Measurements from ENCODE around the gene ANKRD13B.

The ANKRD13B gene

GRCh38 chr17:29562615-29563014 is 30.3 kb upstream of the ANKRD13B start:
- H3K23ac ChIP-seq (ENCODE audit: low read length in 2 of 2) = no peak overlapping the region
- no peak overlapping the region for H2BK12ac ChIP-seq (ENCODE audit: low read length in 2 of 2)
- H2BK5ac ChIP-seq (ENCODE audit: low read depth, low read length, poor library complexity, severe bottlenecking) = no peak overlapping the region
- H3K4ac ChIP-seq (ENCODE audit: low read depth in 1 of 2, low read length in 2 of 2) = no peak overlapping the region
- H3K4me1 ChIP-seq (ENCODE audit: control insufficient read depth, insufficient read depth, low read depth, low read length) = peaks cover 16% of the 10 kb centered on the region
- H2BK120ac ChIP-seq (ENCODE audit: low read depth, low read length) = no peak overlapping the region
- H2BK15ac ChIP-seq (ENCODE audit: low read depth, poor library complexity, severe bottlenecking) = no peak overlapping the region
- H3K14ac ChIP-seq (ENCODE audit: low read length in 2 of 2) = peak overlapping the region in 1 of 2 experiments; percentile 68
- peaks cover 17% of the 10 kb centered on the region for H3K79me1 ChIP-seq (replicated peaks; ENCODE audit: low read length, poor library complexity, severe bottlenecking)
- H3K9ac ChIP-seq (ENCODE audit: low read length) = no peak overlapping the region
- H3K27me3 ChIP-seq (ENCODE audit: control insufficient read depth in 1 of 2, insufficient read depth in 1 of 2, low read length in 2 of 2) = no peaks in the 10 kb centered on the region
- no peak overlapping the region for H3K27ac ChIP-seq (ENCODE audit: low read length, poor library complexity, severe bottlenecking)
- H3K4me3 ChIP-seq (ENCODE audit: insufficient read depth in 1 of 2, low read depth in 1 of 2, low read length in 2 of 2) = no peak overlapping the region
- H4K91ac ChIP-seq (ENCODE audit: low read length) = no peak overlapping the region
- no peak overlapping the region for H2AFZ ChIP-seq (ENCODE audit: low read depth, low read length)
- DNase-seq = no peak
- no peak overlapping the region for H2AK5ac ChIP-seq (ENCODE audit: low read length, severe bottlenecking)
- H4K8ac ChIP-seq (ENCODE audit: low read length) = no peak overlapping the region
- no peak overlapping the region for H3K18ac ChIP-seq (ENCODE audit: low read depth in 1 of 2, low read length in 2 of 2)
- 93% methylated on average over 18 of the region's 18 CpGs for WGBS
- H3K9me3 ChIP-seq (ENCODE audit: control insufficient read depth, low read length) = no peaks in the 10 kb centered on the region
- H3K36me3 ChIP-seq (ENCODE audit: control insufficient read depth in 1 of 2, insufficient read depth in 2 of 2, low read depth in 1 of 2, low read length in 2 of 2) = peaks cover 14% of the 10 kb centered on the region in 2 experiments
- H3K4me2 ChIP-seq (ENCODE audit: low read length, poor library complexity, severe bottlenecking) = no peak overlapping the region

GRCh38 chr17:29563816-29564215 is 29.1 kb upstream of the ANKRD13B start:
- H2BK120ac ChIP-seq (ENCODE audit: low read depth, low read length) = no peak overlapping the region
- no peaks in the 10 kb centered on the region for H3K9me3 ChIP-seq (ENCODE audit: control insufficient read depth, low read length)
- no peak overlapping the region for H3K27ac ChIP-seq (ENCODE audit: low read length, poor library complexity, severe bottlenecking)
- no peak overlapping the region for H2AFZ ChIP-seq (ENCODE audit: low read depth, low read length)
- peaks cover 14% of the 10 kb centered on the region in 2 experiments for H3K36me3 ChIP-seq (ENCODE audit: control insufficient read depth in 1 of 2, insufficient read depth in 2 of 2, low read depth in 1 of 2, low read length in 2 of 2)
- no peak overlapping the region for H3K4me2 ChIP-seq (ENCODE audit: low read length, poor library complexity, severe bottlenecking)
- WGBS = 100% methylated on average over 1 of the region's 3 CpGs
- no peak overlapping the region for H3K18ac ChIP-seq (ENCODE audit: low read depth in 1 of 2, low read length in 2 of 2)
- H2BK5ac ChIP-seq (ENCODE audit: low read depth, low read length, poor library complexity, severe bottlenecking) = no peak overlapping the region
- no peak overlapping the region for H3K9ac ChIP-seq (ENCODE audit: low read length)
- no peak overlapping the region for H2BK15ac ChIP-seq (ENCODE audit: low read depth, poor library complexity, severe bottlenecking)
- no peak overlapping the region for H3K4me3 ChIP-seq (ENCODE audit: insufficient read depth in 1 of 2, low read depth in 1 of 2, low read length in 2 of 2)
- peak overlapping the region in 1 of 2 experiments; percentile 29 for H3K23ac ChIP-seq (ENCODE audit: low read length in 2 of 2)
- no peaks in the 10 kb centered on the region for H3K27me3 ChIP-seq (ENCODE audit: control insufficient read depth in 1 of 2, insufficient read depth in 1 of 2, low read length in 2 of 2)
- no peak overlapping the region for H2AK5ac ChIP-seq (ENCODE audit: low read length, severe bottlenecking)
- H4K8ac ChIP-seq (ENCODE audit: low read length) = no peak overlapping the region
- no peak overlapping the region for H2BK12ac ChIP-seq (ENCODE audit: low read length in 2 of 2)
- H3K14ac ChIP-seq (ENCODE audit: low read length in 2 of 2) = no peak overlapping the region
- no peak overlapping the region for H4K91ac ChIP-seq (ENCODE audit: low read length)
- H3K79me1 ChIP-seq (replicated peaks; ENCODE audit: low read length, poor library complexity, severe bottlenecking) = peaks cover 17% of the 10 kb centered on the region
- DNase-seq = no peak
- H3K4ac ChIP-seq (ENCODE audit: low read depth in 1 of 2, low read length in 2 of 2) = no peak overlapping the region
- peaks cover 17% of the 10 kb centered on the region for H3K4me1 ChIP-seq (ENCODE audit: control insufficient read depth, insufficient read depth, low read depth, low read length)

- H4K8ac ChIP-seq (ENCODE audit: low read length) = peak overlapping the region; percentile 88
- peak overlapping the region; percentile 52 for H4K91ac ChIP-seq (ENCODE audit: low read length)
- WGBS = 10% methylated on average over 52 of the region's 55 CpGs
- H2BK12ac ChIP-seq (ENCODE audit: low read length in 2 of 2) = no peak overlapping the region
- no peak overlapping the region for H3K27ac ChIP-seq (ENCODE audit: low read length, poor library complexity, severe bottlenecking)
- H2BK120ac ChIP-seq (ENCODE audit: low read depth, low read length) = no peak overlapping the region
- peak overlapping the region; percentile 75 for H3K4me3 ChIP-seq (ENCODE audit: insufficient read depth in 1 of 2, low read depth in 1 of 2, low read length in 2 of 2)
- peak; percentile 43 for DNase-seq
- H3K79me1 ChIP-seq (replicated peaks; ENCODE audit: low read length, poor library complexity, severe bottlenecking) = peaks cover 21% of the 10 kb centered on the region
- peaks cover 18 to 19% of the 10 kb centered on the region in 2 experiments for H3K36me3 ChIP-seq (ENCODE audit: control insufficient read depth in 1 of 2, insufficient read depth in 2 of 2, low read depth in 1 of 2, low read length in 2 of 2)
- peaks cover 25% of the 10 kb centered on the region for H3K4me1 ChIP-seq (ENCODE audit: control insufficient read depth, insufficient read depth, low read depth, low read length)
- H3K9ac ChIP-seq (ENCODE audit: low read length) = peak overlapping the region; percentile 55
- H3K27me3 ChIP-seq (ENCODE audit: control insufficient read depth in 1 of 2, insufficient read depth in 1 of 2, low read length in 2 of 2) = no peaks in the 10 kb centered on the region
- H3K4ac ChIP-seq (ENCODE audit: low read depth in 1 of 2, low read length in 2 of 2) = peak overlapping the region in 1 of 2 experiments; percentile 72
- H3K18ac ChIP-seq (ENCODE audit: low read depth in 1 of 2, low read length in 2 of 2) = peak overlapping the region in 1 of 2 experiments; percentile 85
- no peaks in the 10 kb centered on the region for H3K9me3 ChIP-seq (ENCODE audit: control insufficient read depth, low read length)
- H3K23ac ChIP-seq (ENCODE audit: low read length in 2 of 2) = peak overlapping the region in 1 of 2 experiments; percentile 84
- peak overlapping the region; percentile 73 for H2AFZ ChIP-seq (ENCODE audit: low read depth, low read length)
- H2BK15ac ChIP-seq (ENCODE audit: low read depth, poor library complexity, severe bottlenecking) = no peak overlapping the region
- H2AK5ac ChIP-seq (ENCODE audit: low read length, severe bottlenecking) = no peak overlapping the region
- peak overlapping the region in 1 of 2 experiments; percentile 86 for H3K14ac ChIP-seq (ENCODE audit: low read length in 2 of 2)
- H2BK5ac ChIP-seq (ENCODE audit: low read depth, low read length, poor library complexity, severe bottlenecking) = no peak overlapping the region
- H3K4me2 ChIP-seq (ENCODE audit: low read length, poor library complexity, severe bottlenecking) = peak overlapping the region; percentile 89
Observed at GRCh38 chr17:29565643-29566472, 27.1 kb upstream of the ANKRD13B start.

GRCh38 chr17:29566473-29567303 is 26.2 kb upstream of the ANKRD13B start, which contains the start of gene ABHD15:
TSS of gene ABHD15 (minus strand) at chr17:29567037. CDS start at chr17:29566966, 71 bp downstream.
- H3K4me1 ChIP-seq (ENCODE audit: control insufficient read depth, insufficient read depth, low read depth, low read length) = peaks cover 25% of the 10 kb centered on the region
- peak within 1 kb of the TSS; percentile 84 for H3K9ac ChIP-seq (ENCODE audit: low read length)
- peak within 1 kb of the TSS; percentile 93 for H3K27ac ChIP-seq (ENCODE audit: low read length, poor library complexity, severe bottlenecking)
- H3K4me2 ChIP-seq (ENCODE audit: low read length, poor library complexity, severe bottlenecking) = peak within 1 kb of the TSS; percentile 89
- peak within 1 kb of the TSS; percentile 88 for H4K8ac ChIP-seq (ENCODE audit: low read length)
- H2AFZ ChIP-seq (ENCODE audit: low read depth, low read length) = peak within 1 kb of the TSS; percentile 79
- WGBS = 2% methylated on average over 67 of the region's 94 CpGs
- no peak within 1 kb of the TSS for H2BK5ac ChIP-seq (ENCODE audit: low read depth, low read length, poor library complexity, severe bottlenecking)
- DNase-seq = peak; percentile 78
- H3K4me3 ChIP-seq (ENCODE audit: insufficient read depth in 1 of 2, low read depth in 1 of 2, low read length in 2 of 2) = peak within 1 kb of the TSS; percentile 75 to 90
- H2AK5ac ChIP-seq (ENCODE audit: low read length, severe bottlenecking) = no peak within 1 kb of the TSS
- no peaks in the 10 kb centered on the region for H3K27me3 ChIP-seq (ENCODE audit: control insufficient read depth in 1 of 2, insufficient read depth in 1 of 2, low read length in 2 of 2)
- peak within 1 kb of the TSS; percentile 56 to 93 for H3K18ac ChIP-seq (ENCODE audit: low read depth in 1 of 2, low read length in 2 of 2)
- peaks cover 21% of the 10 kb centered on the region for H3K79me1 ChIP-seq (replicated peaks; ENCODE audit: low read length, poor library complexity, severe bottlenecking)
- H3K23ac ChIP-seq (ENCODE audit: low read length in 2 of 2) = peak within 1 kb of the TSS in 1 of 2 experiments; percentile 84
- no peak within 1 kb of the TSS for H2BK15ac ChIP-seq (ENCODE audit: low read depth, poor library complexity, severe bottlenecking)
- H2BK12ac ChIP-seq (ENCODE audit: low read length in 2 of 2) = peak within 1 kb of the TSS in 1 of 2 experiments; percentile 18
- peak within 1 kb of the TSS; percentile 52 for H4K91ac ChIP-seq (ENCODE audit: low read length)
- peak within 1 kb of the TSS in 1 of 2 experiments; percentile 86 for H3K14ac ChIP-seq (ENCODE audit: low read length in 2 of 2)
- peak within 1 kb of the TSS; percentile 13 to 72 for H3K4ac ChIP-seq (ENCODE audit: low read depth in 1 of 2, low read length in 2 of 2)
- no peaks in the 10 kb centered on the region for H3K9me3 ChIP-seq (ENCODE audit: control insufficient read depth, low read length)
- peaks cover 20 to 23% of the 10 kb centered on the region in 2 experiments for H3K36me3 ChIP-seq (ENCODE audit: control insufficient read depth in 1 of 2, insufficient read depth in 2 of 2, low read depth in 1 of 2, low read length in 2 of 2)
- H2BK120ac ChIP-seq (ENCODE audit: low read depth, low read length) = no peak within 1 kb of the TSS
